HEK293 (cell line): ENCODE measurements around the gene DSCAM.

Experiments used
- CTCF ChIA-PET: fragments of 350-600 bp; formaldehyde crosslinking; extraction: SDS; loops from one replicate; lab custom pipeline; 2021; ENCODE audit warnings: antibody characterized with exemption; lab: Yijun Ruan, JAX
- POLR2A ChIA-PET: fragments of 300-600 bp; formaldehyde crosslinking; extraction: SDS; loops from one replicate; lab custom pipeline; 2020; ENCODE audit warnings: antibody characterized with exemption, inconsistent platforms; lab: Yijun Ruan, JAX
- H3K27ac ChIP-seq: fragments of 200-500 bp; sonication (Bioruptor generic); 2 replicates; pipeline ENCODE4 v1.5.1; 2014; ENCODE audit warnings: low read depth, low read length, control low read depth, inconsistent platforms; ENCODE audit errors: extremely low read depth
- H3K36me3 ChIP-seq, 2 experiments: fragments of 200-500 bp in 1 of 2; sonication (Bioruptor generic) in 1 of 2; 1 replicate in 1 of 2; 2 replicates in 1 of 2; pipeline ENCODE4 v1.5.1; 2014 to 2017; ENCODE audit warnings: inconsistent platforms in 2 of 2, low read length in 2 of 2; ENCODE audit not compliant: control insufficient read depth in 2 of 2, insufficient read depth in 1 of 2
- H3K4me1 ChIP-seq: fragments of 200-500 bp; sonication (Bioruptor generic); 2 replicates; pipeline ENCODE4 v1.5.1; 2014; ENCODE audit warnings: mild to moderate bottlenecking, low read length, inconsistent platforms; ENCODE audit not compliant: control insufficient read depth, insufficient read depth
- H3K4me3 ChIP-seq: 2 replicates; pipeline ENCODE4 v1.5.1; 2011; ENCODE audit warnings: low read depth, mild to moderate bottlenecking, control low read depth, low read length, moderate library complexity
- H3K9me3 ChIP-seq: fragments of 200-500 bp; sonication (Bioruptor generic); 2 replicates; pipeline ENCODE4 v1.5.1; 2014; ENCODE audit warnings: low read depth, low read length, inconsistent platforms; ENCODE audit not compliant: control insufficient read depth, insufficient read depth
- BCL11A ChIP-seq: fragments of 450-650 bp; formaldehyde crosslinking; IDR thresholded peaks from 2 replicates; pipeline ENCODE4 v1.5.1; 2016; ENCODE audit warnings: low read depth, missing biosample characterization, missing genetic modification characterization
- GLI2 ChIP-seq: fragments of 450-650 bp; formaldehyde crosslinking; IDR thresholded peaks from 2 replicates; pipeline ENCODE4; 2017; ENCODE audit warnings: missing biosample characterization, missing genetic modification characterization, low read depth, borderline replicate concordance
- GLIS2 ChIP-seq: fragments of 450-650 bp; formaldehyde crosslinking; IDR thresholded peaks from 2 replicates; pipeline ENCODE4 v1.5.1; 2016; ENCODE audit warnings: missing biosample characterization, missing genetic modification characterization
- PRDM1 ChIP-seq: fragments of 450-650 bp; formaldehyde crosslinking; IDR thresholded peaks from 2 replicates; pipeline ENCODE4; 2016; ENCODE audit warnings: missing biosample characterization, missing genetic modification characterization
- SP2 ChIP-seq: fragments of 450-650 bp; formaldehyde crosslinking; IDR thresholded peaks from 2 replicates; pipeline ENCODE4 v1.5.1; 2016; ENCODE audit warnings: missing biosample characterization, missing genetic modification characterization
- SP3 ChIP-seq: fragments of 450-650 bp; formaldehyde crosslinking; IDR thresholded peaks from 2 replicates; pipeline ENCODE4 v1.5.1; 2016; ENCODE audit warnings: missing biosample characterization, missing genetic modification characterization
- YY1 ChIP-seq: fragments of 450-650 bp; formaldehyde crosslinking; IDR thresholded peaks from 2 replicates; pipeline ENCODE4 v1.5.1; 2018; ENCODE audit warnings: missing biosample characterization, missing genetic modification characterization
- YY2 ChIP-seq: fragments of 450-650 bp; formaldehyde crosslinking; IDR thresholded peaks from 2 replicates; pipeline ENCODE4 v1.5.1; 2016; ENCODE audit warnings: missing biosample characterization, missing genetic modification characterization
- ZFP3 ChIP-seq: fragments of 450-650 bp; formaldehyde crosslinking; IDR thresholded peaks from 2 replicates; pipeline ENCODE4 v1.5.1; 2016; ENCODE audit warnings: low read depth, missing biosample characterization, missing genetic modification characterization
- ZIC2 ChIP-seq: fragments of 450-650 bp; formaldehyde crosslinking; IDR thresholded peaks from 2 replicates; pipeline ENCODE4 v1.5.1; 2016; ENCODE audit warnings: missing biosample characterization, missing genetic modification characterization
- ZNF140 ChIP-seq: fragments of 450-650 bp; formaldehyde crosslinking; IDR thresholded peaks from 2 replicates; pipeline ENCODE4 v1.5.1; 2016; ENCODE audit warnings: missing biosample characterization, missing genetic modification characterization
- ZNF169 ChIP-seq: fragments of 450-650 bp; formaldehyde crosslinking; IDR thresholded peaks from 2 replicates; pipeline ENCODE4 v1.5.1; 2016; ENCODE audit warnings: missing biosample characterization, missing genetic modification characterization
- ZNF19 ChIP-seq: fragments of 450-650 bp; formaldehyde crosslinking; IDR thresholded peaks from 2 replicates; pipeline ENCODE4; 2016; ENCODE audit warnings: missing biosample characterization, missing genetic modification characterization, low read depth
- ZNF221 ChIP-seq: fragments of 450-650 bp; formaldehyde crosslinking; IDR thresholded peaks from 2 replicates; pipeline ENCODE4 v1.5.1; 2017; ENCODE audit warnings: missing biosample characterization, missing genetic modification characterization, borderline replicate concordance
- ZNF23 ChIP-seq: fragments of 450-650 bp; formaldehyde crosslinking; IDR thresholded peaks from 2 replicates; pipeline ENCODE4 v1.5.1; 2016; ENCODE audit warnings: missing biosample characterization, missing genetic modification characterization, borderline replicate concordance
- ZNF266 ChIP-seq: fragments of 450-650 bp; formaldehyde crosslinking; IDR thresholded peaks from 2 replicates; pipeline ENCODE4 v1.5.1; 2016; ENCODE audit warnings: missing biosample characterization, missing genetic modification characterization, low read depth
- ZNF302 ChIP-seq: fragments of 450-650 bp; formaldehyde crosslinking; IDR thresholded peaks from 2 replicates; pipeline ENCODE4 v1.5.1; 2016; ENCODE audit warnings: missing biosample characterization, missing genetic modification characterization, low read depth
- ZNF426 ChIP-seq: fragments of 450-650 bp; formaldehyde crosslinking; IDR thresholded peaks from 2 replicates; pipeline ENCODE4 v1.5.1; 2017; ENCODE audit warnings: missing biosample characterization, missing genetic modification characterization, mild to moderate bottlenecking, inconsistent platforms, moderate library complexity
- ZNF548 ChIP-seq: fragments of 450-650 bp; formaldehyde crosslinking; IDR thresholded peaks from 2 replicates; pipeline ENCODE4 v1.5.1; 2016; ENCODE audit warnings: missing biosample characterization, missing genetic modification characterization
- ZNF677 ChIP-seq: fragments of 450-650 bp; IDR thresholded peaks from 2 replicates; pipeline ENCODE4 v1.5.0; 2018; ENCODE audit warnings: missing biosample characterization, mild to moderate bottlenecking, missing genetic modification characterization, moderate library complexity
- ZNF76 ChIP-seq: fragments of 450-650 bp; formaldehyde crosslinking; IDR thresholded peaks from 2 replicates; pipeline ENCODE4; 2016; ENCODE audit warnings: low read depth, missing biosample characterization, missing genetic modification characterization, borderline replicate concordance
- ZSCAN16 ChIP-seq: fragments of 450-650 bp; formaldehyde crosslinking; IDR thresholded peaks from 2 replicates; pipeline ENCODE4 v1.5.1; 2016; ENCODE audit warnings: missing biosample characterization, missing genetic modification characterization
- ZSCAN23 ChIP-seq: fragments of 450-650 bp; formaldehyde crosslinking; IDR thresholded peaks from 2 replicates; pipeline ENCODE4 v1.5.1; 2016; ENCODE audit warnings: missing biosample characterization, missing genetic modification characterization
- TF ChIP-seq, protein P1 (sequence below): fragments of 450-650 bp; formaldehyde crosslinking; IDR thresholded peaks from 2 replicates; pipeline ENCODE4 v1.5.1; 2016; ENCODE audit warnings: missing biosample characterization, missing genetic modification characterization
- TF ChIP-seq, protein P2 (sequence below): fragments of 450-650 bp; formaldehyde crosslinking; IDR thresholded peaks from 2 replicates; pipeline ENCODE4 v1.5.1; 2016; ENCODE audit warnings: missing biosample characterization, missing genetic modification characterization
- TF ChIP-seq, protein P3 (sequence below): fragments of 450-650 bp; formaldehyde crosslinking; IDR thresholded peaks from 2 replicates; pipeline ENCODE4 v1.5.1; 2016; ENCODE audit warnings: missing biosample characterization, missing genetic modification characterization
- TF ChIP-seq, protein P4 (sequence below): fragments of 450-650 bp; formaldehyde crosslinking; IDR thresholded peaks from 2 replicates; pipeline ENCODE4 v1.5.1; 2016; ENCODE audit warnings: missing biosample characterization, missing genetic modification characterization

DSCAM gene

DNA sequence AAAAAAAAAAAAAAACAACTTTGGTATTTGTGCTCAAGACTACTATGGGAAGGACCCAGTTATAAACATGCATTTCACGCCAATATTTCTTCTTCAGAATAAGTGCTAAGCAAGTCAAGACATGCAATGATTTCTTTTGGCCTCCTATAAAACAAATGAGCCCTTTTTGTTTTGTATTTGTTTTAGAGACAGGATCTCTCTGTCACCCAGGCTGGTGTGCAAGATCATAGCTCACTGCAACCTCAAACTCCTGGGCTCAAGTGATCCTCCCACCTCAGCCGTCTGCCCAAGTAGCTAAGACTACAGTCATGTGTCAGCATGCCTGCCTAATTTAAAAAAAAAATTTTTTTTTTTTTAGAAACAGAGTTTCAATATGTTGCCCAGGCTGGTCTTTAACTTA lies 631.0 kb downstream of the DSCAM start:
- no peaks in the 10 kb centered on the region for H3K36me3 ChIP-seq
- TF ChIP-seq, protein P1, sequence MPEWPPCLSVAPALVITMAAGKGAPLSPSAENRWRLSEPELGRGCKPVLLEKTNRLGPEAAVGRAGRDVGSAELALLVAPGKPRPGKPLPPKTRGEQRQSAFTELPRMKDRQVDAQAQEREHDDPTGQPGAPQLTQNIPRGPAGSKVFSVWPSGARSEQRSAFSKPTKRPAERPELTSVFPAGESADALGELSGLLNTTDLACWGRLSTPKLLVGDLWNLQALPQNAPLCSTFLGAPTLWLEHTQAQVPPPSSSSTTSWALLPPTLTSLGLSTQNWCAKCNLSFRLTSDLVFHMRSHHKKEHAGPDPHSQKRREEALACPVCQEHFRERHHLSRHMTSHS = no peak
- TF ChIP-seq ZNF302 = no peak
- no peak for TF ChIP-seq SP3 (tag by site-specific recombination)
- TF ChIP-seq GLI2 (tag by site-specific recombination) = no peak
- TF ChIP-seq, protein P2, sequence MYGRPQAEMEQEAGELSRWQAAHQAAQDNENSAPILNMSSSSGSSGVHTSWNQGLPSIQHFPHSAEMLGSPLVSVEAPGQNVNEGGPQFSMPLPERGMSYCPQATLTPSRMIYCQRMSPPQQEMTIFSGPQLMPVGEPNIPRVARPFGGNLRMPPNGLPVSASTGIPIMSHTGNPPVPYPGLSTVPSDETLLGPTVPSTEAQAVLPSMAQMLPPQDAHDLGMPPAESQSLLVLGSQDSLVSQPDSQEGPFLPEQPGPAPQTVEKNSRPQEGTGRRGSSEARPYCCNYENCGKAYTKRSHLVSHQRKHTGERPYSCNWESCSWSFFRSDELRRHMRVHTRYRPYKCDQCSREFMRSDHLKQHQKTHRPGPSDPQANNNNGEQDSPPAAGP (tag by site-specific recombination) = no peak
- TF ChIP-seq ZIC2 (tag by site-specific recombination) = no peak
- no peak for TF ChIP-seq ZFP3 (tag by site-specific recombination)
- no peak for TF ChIP-seq ZNF23 (tag by site-specific recombination)
- no peak for TF ChIP-seq PRDM1 (tag by site-specific recombination)
- TF ChIP-seq GLIS2 (tag by site-specific recombination) = no peak
- no peak for TF ChIP-seq ZNF19 (tag by site-specific recombination)
- no peak for TF ChIP-seq ZNF221 (tag by site-specific recombination)
- TF ChIP-seq ZNF548 (tag by site-specific recombination) = no peak
- no peak for TF ChIP-seq ZNF426 (tag by site-specific recombination)
- no peak for TF ChIP-seq ZSCAN16 (tag by site-specific recombination)
- no peak for TF ChIP-seq BCL11A (tag by site-specific recombination)
- no peak for TF ChIP-seq YY1 (tag by site-specific recombination)
- no peak overlapping the region for H3K4me3 ChIP-seq
- ChIA-PET POLR2A (interaction anchor here (1.0 kb wide), 1 partner anchor 379 kb away, joined by 4 read pairs; no protein-coding TSS in a partner anchor), CTCF (interaction anchor here (0.9 kb wide), 1 partner anchor 34 kb away, joined by 3 read pairs; no protein-coding TSS in a partner anchor)
- H3K9me3 ChIP-seq = no peaks in the 10 kb centered on the region
- no peak overlapping the region for H3K27ac ChIP-seq
- no peaks in the 10 kb centered on the region for H3K4me1 ChIP-seq

DNA sequence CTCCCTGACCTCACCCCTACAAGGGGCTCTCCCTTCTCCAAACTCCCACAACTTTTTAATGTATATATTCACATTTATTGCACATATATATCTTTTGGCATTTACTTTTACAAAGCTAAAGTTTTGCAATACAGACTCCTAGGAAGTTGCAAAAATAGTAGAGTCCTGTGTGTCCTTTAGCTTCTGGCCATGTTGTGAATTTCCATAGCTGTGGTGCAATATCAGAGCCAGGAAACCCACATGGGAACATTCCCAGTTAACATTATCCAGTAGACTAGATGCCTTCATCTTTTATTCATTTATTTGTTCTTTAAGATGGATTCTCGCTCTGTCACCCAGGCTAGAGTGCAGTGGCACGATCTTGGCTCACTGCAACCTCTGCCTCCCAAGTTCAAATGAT lies 636.7 kb downstream of the DSCAM start:
- H3K27ac ChIP-seq = no peak overlapping the region

More for the DNA sequence above, 636.7 kb downstream of the DSCAM start:
- CTCF ChIA-PET = interaction anchor here (0.5 kb wide), 1 partner anchor 36 kb away, joined by 4 read pairs; no protein-coding TSS in a partner anchor
- H3K4me1 ChIP-seq = no peaks in the 10 kb centered on the region
- H3K9me3 ChIP-seq = no peaks in the 10 kb centered on the region
- no peak overlapping the region for H3K4me3 ChIP-seq
- TF ChIP-seq, protein P3, sequence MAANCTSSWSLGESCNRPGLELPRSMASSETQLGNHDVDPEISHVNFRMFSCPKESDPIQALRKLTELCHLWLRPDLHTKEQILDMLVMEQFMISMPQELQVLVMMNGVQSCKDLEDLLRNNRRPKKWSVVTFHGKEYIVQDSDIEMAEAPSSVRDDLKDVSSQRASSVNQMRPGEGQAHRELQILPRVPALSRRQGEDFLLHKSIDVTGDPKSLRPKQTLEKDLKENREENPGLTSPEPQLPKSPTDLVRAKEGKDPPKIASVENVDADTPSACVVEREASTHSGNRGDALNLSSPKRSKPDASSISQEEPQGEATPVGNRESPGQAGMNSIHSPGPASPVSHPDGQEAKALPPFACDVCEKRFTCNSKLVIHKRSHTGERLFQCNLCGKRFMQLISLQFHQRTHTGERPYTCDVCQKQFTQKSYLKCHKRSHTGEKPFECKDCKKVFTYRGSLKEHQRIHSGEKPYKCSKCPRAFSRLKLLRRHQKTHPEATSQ (tag by site-specific recombination) = no peak
- no peak for TF ChIP-seq ZNF169 (tag by site-specific recombination)
- TF ChIP-seq SP2 = no peak
- TF ChIP-seq, protein P4, sequence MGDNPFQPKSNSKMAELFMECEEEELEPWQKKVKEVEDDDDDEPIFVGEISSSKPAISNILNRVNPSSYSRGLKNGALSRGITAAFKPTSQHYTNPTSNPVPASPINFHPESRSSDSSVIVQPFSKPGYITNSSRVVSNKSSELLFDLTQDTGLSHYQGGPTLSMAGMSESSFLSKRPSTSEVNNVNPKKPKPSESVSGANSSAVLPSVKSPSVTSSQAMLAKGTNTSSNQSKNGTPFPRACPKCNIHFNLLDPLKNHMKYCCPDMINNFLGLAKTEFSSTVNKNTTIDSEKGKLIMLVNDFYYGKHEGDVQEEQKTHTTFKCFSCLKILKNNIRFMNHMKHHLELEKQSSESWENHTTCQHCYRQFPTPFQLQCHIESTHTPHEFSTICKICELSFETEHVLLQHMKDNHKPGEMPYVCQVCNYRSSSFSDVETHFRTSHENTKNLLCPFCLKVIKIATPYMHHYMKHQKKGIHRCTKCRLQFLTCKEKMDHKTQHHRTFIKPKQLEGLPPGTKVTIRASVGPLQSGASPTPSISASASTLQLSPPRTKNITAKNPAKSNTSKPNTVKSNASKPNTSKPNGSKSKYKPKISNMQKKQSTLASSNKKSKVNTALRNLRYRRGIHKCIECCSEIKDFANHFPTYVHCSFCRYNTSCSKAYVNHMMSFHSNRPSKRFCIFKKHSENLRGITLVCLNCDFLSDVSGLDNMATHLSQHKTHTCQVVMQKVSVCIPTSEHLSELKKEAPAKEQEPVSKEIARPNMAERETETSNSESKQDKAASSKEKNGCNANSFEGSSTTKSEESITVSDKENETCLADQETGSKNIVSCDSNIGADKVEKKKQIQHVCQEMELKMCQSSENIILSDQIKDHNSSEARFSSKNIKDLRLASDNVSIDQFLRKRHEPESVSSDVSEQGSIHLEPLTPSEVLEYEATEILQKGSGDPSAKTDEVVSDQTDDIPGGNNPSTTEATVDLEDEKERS = no peak
- no peak for TF ChIP-seq ZNF266 (tag by site-specific recombination)
- no peak for TF ChIP-seq ZNF677 (tag by site-specific recombination)
- no peak for TF ChIP-seq ZNF140
- TF ChIP-seq, protein P2 (tag by site-specific recombination) = no peak
- TF ChIP-seq YY2 (tag by site-specific recombination) = no peak
- TF ChIP-seq ZNF76 (tag by site-specific recombination) = no peak
- TF ChIP-seq ZSCAN23 = no peak
- H3K36me3 ChIP-seq = no peaks in the 10 kb centered on the region
- POLR2A ChIA-PET = no interaction called here
